GM19043 (cell line): ENCODE data around the gene PHF10.

Experiments used
- ATAC-seq: cut with Tn5 transposase; IDR thresholded peaks from one replicate; pipeline ENCODE4 v1.9.1; 2021; ENCODE audit warnings: low read depth; ENCODE audit not compliant: unreplicated experiment

The PHF10 gene

GRCh38 chr6:169684056-169684455 is 40.2 kb downstream of the PHF10 start:
- no peak for ATAC-seq

- ATAC-seq, result no peak
Measured at GRCh38 chr6:169678342-169678741, 46.0 kb downstream of the PHF10 start.

- no peak for ATAC-seq
Measured at GRCh38 chr6:169677096-169677495, 47.2 kb downstream of the PHF10 start.

- ATAC-seq, result no peak
Measured at GRCh38 chr6:169675011-169675410, 49.3 kb downstream of the PHF10 start.

DNA sequence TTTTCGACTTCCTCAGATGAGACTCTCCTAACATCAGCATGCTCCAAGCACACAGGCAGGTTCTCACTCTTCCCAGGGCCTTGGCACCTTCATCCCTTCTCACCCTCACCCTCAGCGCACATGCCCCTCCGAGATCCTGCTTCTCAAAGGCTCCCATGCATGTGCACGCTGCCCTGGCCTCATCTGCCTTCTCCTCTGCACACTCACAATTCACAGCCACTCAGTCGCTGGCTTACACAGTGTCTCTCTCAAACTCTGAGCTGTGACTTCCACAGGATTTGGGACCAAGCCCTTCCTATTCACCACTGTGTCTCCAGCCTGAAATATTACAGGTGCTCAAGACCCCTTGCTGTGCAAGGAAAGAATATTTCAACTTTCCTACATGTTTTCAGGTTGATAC is 52.7 kb downstream of the PHF10 start:
- no peak for ATAC-seq

DNA sequence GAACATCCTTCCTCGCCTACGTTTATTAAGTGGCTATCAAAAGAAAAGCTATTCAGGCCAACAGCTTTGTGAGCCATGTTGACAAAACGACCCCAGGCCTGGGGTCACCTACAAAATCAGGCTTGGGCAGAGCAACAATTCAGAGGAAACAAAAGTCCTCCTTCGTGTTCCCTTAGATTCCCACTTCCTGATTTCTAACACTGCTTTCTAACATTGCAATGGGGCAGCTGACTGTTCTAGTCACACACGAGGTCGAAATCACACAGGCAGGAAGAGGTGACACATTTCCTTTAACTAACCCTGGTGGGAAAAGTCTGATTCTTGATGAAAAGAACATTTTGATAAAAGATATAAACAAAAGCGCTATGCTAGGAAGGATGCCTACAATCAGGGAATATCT is 54.4 kb downstream of the PHF10 start:
- no peak for ATAC-seq

GRCh38 chr6:169669147-169669546 is 55.2 kb downstream of the PHF10 start:
- ATAC-seq, result no peak

DNA sequence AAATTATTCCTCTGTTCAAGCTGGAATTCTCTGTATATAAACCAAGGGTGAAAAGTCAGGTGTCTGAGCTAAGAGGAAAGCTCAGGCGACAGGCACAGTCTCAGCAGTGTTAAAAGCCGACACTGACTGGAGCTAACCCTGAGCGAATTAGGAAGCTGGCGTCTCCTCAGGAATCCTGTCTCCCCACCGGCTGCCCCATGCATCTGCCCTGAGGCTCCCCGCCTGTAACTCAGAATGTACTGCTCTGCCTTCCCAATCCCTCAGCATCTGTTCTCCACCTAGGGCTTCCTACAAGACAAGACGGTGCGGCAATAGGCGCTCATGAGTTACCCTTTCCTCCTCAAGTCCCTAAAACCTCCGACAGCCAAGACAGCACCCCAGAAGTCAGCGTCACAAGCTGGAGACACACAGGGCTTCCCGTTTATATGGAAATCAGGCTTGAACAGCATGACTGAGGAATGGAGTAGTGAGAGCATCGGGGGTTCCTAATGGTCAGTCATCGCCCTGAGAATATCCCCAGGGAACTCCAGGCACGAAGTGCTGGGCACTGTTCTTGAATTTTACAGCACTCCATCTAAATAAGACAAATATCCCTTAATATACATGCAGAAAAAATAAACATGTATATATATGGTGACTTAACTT is 56.0 kb downstream of the PHF10 start:
- ATAC-seq, result no peak

DNA sequence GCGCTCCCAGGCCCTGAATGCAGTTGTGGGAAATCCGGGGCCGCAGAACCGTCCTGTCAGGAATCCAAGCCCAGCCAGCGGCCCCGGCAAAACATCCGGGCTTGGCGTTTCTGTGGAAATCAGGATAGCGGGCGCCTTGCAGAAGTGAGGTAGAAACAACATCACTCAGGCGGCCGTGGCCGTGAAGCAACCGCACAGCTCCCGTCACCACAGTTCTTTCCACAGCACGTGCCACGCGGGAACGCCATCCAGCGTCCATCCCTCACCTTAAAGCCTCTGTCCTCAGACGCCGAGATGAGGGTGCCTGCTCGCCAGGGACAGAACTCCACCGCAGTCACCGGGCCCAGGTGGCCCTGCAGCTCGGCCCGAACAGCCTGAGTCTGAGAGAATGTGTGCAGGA is 56.6 kb downstream of the PHF10 start:
- ATAC-seq, result no peak

DNA sequence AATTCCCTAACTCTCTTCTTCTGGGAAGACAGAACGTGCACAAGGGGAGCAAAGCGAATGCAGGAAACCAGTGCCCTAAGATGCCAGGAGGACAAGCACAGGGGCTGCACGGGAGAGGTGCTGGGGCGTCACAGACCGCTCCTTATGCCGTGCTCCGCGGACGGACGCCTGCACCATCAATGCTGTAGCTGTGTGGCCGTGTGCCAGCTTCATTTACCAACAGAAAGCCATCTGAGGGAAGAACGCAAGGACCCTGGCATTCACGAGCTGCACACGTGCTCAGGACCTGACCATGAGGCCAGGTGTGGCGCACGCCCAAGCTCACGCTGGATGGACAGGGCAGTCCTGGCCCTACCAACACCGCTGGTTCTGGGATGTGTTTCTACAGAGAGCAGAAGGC is 57.9 kb downstream of the PHF10 start:
- no peak for ATAC-seq

DNA sequence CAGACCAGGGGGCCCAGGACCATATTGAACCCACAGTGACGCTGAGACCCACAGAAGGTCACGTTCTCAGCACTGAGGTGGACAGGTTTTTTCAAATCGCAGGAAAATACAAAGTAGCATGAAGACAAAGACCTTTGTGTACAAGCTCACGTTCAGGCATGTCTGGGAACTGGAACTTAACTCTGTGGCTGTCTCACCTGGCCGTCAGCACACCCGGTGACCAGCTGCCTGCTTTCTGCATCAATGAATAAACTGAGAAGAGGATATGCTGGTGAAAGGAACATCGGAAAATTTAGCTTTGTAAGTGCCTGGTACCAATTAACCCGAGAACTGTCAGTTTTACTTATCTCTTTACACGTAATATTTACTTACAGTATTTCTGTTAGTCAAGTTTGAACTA is 59.0 kb downstream of the PHF10 start:
- no peak for ATAC-seq

DNA sequence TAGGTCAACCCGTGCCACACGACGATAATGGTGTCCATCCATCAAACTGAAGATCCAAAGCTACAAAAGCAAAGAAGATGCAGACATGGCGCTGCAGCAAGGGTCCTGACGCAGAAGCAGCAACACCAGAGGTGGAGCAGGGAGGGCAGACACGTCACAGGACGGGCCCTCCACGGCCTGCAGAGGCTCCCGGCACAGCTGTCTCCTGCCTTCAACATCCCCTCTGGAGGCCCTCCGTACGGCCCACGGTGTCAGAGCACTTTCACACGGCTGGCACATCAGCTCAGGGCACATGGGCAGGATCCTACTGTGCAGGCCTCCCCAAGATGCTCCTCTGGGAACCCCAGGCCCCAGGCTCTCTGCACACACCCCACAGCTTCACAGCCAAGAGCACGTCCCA is 60.1 kb downstream of the PHF10 start:
- ATAC-seq, result no peak

DNA sequence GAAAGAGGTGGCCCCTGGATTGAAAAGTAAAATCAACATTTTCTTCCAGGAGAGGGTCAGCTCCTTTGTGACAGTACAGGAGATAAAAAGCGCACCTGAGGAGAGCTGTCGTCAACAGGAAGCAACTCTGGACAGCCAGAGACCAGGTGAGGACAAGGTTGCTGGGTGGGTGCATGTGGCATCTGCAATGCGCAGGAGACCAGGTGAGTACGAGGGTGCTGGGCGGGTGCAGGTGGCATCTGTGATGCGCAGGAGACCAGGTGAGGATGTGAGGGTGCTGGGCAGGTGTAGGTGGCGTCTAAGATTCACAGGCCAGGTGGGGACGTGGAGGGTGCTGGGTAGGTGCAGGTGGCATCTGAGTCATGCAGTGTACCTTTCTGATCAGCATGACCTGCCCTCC is 60.8 kb downstream of the PHF10 start:
- no peak for ATAC-seq

DNA sequence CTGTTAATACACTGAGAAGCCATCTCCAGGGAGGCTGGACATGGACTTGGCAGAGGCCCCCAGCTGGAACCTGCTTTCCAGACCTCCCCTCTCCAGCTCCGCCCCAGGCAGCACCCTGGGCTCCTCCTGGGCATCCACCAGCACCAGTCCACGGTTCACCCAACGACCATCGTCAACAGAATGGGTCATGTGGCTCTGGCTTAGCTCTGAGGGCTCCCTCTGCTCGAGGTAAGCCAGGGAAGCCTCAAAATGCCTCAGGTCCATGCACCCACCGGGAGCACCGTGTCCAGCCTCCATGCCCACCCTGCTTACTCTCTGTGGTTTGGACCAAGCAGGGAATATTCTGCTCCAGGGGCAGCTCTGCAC is 62.9 kb downstream of the PHF10 start:
- no peak for ATAC-seq

DNA sequence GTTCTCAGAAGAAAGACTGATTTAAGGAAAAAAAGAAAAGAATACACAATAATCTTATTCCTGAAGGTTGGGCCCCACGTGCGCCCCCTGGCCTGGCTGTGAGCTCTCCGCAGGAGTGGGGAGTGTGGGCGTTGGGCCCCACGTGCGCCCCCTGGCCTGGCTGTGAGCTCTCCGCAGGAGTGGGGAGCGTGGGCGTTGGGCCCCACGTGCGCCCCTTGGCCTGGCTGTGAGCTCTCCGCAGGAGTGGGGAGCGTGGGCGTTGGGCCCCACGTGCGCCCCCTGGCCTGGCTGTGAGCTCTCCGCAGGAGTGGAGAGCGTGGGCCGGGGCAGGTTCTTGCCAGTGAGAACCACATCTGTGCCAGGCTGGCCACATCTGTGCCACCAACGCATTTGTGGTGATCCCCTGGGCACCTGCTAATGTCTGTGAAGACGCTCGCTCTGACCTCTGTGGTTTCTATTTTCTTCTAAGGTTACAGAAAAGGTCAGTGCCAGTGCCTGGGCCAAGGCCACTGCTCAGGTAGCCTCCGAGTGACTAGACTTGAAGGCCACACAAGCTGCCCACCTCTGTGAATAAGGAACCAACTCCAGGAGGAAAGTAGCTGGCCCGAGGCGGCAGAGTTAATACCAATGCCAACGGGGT is 63.4 kb downstream of the PHF10 start:
- ATAC-seq, result no peak

GRCh38 chr6:169659820-169660610 is 64.3 kb downstream of the PHF10 start:
- no peak for ATAC-seq

DNA sequence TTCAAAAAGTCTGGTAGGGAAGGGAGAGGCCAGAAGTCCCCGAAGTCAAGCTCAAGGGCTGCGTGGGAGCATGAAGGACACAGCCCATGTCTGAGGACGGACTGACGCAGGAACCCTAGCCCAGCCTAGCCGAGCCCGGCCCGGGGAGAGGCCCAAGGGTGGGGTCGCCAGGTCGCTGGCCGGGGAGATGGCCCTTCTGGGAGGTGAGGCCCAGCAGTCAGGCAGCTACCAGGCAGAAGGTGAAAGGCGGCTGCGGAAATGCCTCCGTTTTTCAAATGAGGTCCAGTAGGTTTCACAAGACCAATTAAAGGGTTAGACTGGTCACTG is 67.1 kb downstream of the PHF10 start:
- ATAC-seq, result no peak

DNA sequence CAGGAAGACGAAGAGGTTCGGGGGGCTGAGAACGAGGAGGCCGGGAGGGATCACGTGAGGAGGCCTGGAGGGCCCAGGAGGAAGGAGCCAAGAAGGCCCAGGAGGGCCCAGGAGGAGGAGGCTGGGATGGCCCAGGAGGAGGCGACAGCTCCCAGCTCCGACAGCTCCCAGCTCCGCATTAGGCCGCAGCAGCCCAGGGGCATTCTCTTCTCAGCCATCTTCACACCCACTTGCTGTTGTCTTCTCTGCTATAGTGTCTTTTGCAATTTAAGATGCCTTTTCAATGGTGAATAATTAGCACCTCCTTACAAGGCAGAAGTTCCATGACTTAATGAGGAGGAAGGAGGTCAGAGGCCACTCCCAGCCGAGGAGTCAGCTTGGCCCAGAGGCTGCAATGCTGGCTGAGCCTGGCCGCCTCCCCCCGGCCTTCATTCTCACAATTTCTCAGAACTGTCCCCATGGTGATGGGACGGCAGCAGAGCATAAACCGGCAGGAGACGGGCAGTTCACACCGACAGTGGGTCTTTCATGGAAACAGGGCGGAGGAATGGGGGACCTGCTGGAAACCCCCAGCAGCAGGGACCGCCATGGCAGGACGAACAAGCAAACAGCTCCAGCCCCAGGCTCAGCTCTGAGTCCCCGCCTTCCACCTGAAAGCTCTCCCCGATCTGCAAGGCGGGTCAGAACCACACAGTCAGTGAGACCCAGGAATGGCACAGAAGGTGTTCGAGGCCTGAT is 67.6 kb downstream of the PHF10 start:
- no peak for ATAC-seq

DNA sequence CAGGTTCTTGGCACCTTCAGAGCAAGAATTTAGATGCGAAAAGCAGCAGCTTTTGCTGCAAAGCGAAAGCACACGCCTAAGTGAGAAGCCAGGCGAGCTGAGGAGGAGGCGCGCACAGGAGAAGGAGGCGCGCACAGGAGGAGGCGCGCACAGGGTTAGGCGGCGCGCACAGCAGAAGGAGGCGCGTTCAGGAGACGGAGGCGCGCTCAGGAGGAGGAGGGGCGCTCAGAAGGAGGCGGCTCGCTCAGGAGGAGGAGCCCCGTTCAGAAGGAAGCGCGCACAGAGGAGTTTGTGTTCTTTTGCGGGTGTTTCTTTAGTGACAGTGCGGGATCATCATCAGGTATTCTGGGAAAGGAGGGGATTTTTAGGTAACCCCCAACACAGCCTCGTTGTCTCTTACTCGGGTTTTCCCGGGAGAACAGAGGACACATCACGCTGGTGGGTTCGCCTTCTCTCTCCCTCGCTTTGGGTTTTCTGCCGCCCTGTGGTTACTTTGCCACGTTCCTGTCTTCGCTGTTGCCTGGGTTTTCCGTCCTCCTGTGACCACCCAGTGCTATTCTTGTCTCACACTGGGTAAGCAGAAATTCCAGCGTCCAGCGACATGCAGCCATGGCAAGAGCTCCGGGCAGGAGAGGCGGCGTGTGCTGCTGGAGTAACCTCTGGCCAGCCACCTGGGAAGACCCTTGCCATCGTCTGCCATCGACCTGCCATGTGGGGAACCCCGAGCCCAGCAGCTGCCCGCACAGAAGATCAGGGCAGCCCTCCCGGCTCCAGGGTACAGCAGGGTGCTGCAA is 69.5 kb downstream of the PHF10 start:
- no peak for ATAC-seq
